GM18499 (cell line): ENCODE data around the gene FAM171A2.

ENCODE experiments used
- ATAC-seq: cut with Tn5 transposase; IDR thresholded peaks from one replicate; pipeline ENCODE4 v1.9.1; 2021; ENCODE audit warnings: moderate number of reproducible peaks; ENCODE audit not compliant: insufficient read depth, unreplicated experiment

The FAM171A2 gene

GRCh38 chr17:44309472-44309871 is 54.2 kb downstream of the FAM171A2 start:
- no peak for ATAC-seq

GRCh38 chr17:44308865-44309264 is 54.8 kb downstream of the FAM171A2 start:
- ATAC-seq, result no peak

DNA sequence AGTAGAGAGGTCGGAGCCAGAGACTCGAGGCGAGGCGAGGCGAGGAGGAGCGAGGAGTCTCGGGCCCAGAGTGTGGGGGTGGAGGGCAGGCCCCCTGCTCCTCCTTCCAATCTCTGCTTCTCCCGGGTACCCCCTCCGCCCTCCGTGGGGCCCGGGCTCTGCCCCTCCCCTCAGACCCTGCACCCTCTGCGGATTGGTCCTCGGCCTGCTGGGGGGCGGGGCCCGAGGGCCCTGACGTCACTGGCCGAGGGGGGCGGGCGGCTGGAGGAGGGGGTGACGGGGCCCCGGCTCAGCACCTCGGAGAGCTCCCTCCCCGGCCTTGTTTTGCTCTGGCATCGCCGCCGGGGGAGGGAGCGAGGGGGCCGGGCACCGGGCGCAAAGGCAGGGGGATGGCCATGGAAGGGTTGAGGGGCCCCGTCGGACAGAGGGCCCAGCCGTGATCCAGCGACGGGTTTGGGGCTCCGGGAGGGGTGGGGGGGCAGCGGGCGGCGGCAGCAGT is 55.3 kb downstream of the FAM171A2 start, which contains the start of gene RUNDC3A:
TSS of gene RUNDC3A (plus strand) at position 282 of the 499 bp plus-strand sequence. CDS start 232 bp downstream, outside the sequence.
- no peak for ATAC-seq

GRCh38 chr17:44307387-44308186 is 56.1 kb downstream of the FAM171A2 start:
- ATAC-seq, result no peak

- no peak for ATAC-seq
These were observed 59.0 kb downstream of the FAM171A2 start for GRCh38 chr17:44304651-44305050.
